GM12801 (cell line): ENCODE data around the gene DCDC1.

ENCODE experiments used
- CTCF ChIP-seq: IDR thresholded peaks from one replicate; pipeline ENCODE4 v1.5.1; 2011; ENCODE audit warnings: control low read depth; ENCODE audit not compliant: insufficient read length; ENCODE audit errors: extremely low read depth

The DCDC1 gene

GRCh38 chr11:31141789-31142188 is 227.8 kb downstream of the DCDC1 start:
- no peak for TF ChIP-seq CTCF

GRCh38 chr11:31139479-31139878 is 230.1 kb downstream of the DCDC1 start:
- TF ChIP-seq CTCF = no peak

- no peak for TF ChIP-seq CTCF
These were observed 236.8 kb downstream of the DCDC1 start for GRCh38 chr11:31132531-31133421.

GRCh38 chr11:31131760-31132159 is 237.8 kb downstream of the DCDC1 start:
- TF ChIP-seq CTCF = no peak

- TF ChIP-seq CTCF = no peak
These were observed 242.2 kb downstream of the DCDC1 start for GRCh38 chr11:31127290-31127689.

GRCh38 chr11:31120428-31120827 is 249.1 kb downstream of the DCDC1 start:
- no peak for TF ChIP-seq CTCF

- no peak for TF ChIP-seq CTCF
These were observed 251.0 kb downstream of the DCDC1 start for GRCh38 chr11:31118566-31118965.

GRCh38 chr11:31117038-31117437 is 252.5 kb downstream of the DCDC1 start:
- TF ChIP-seq CTCF = no peak
